ENCODE data around the gene PSMB9.
"Not testable (repeated sequence)": the region's sequence is repeated elsewhere in the genome, so short reads cannot be mapped to it uniquely, and the experiment has no call there.

Gene PSMB9

GRCh38 chr6:32853541-32854375, at the start of gene PSMB9, which contains the start of gene TAP1:
Gene PSMB9 (plus strand): TSS chr6:32854192. CDS start chr6:32854230, 38 bp downstream.
Gene TAP1 (minus strand): TSS chr6:32853704. CDS start chr6:32853636, 68 bp downstream.
- peak; percentile 87 for DNase-seq (ENCODE audit: low read depth, low spot score)

- DNase-seq (ENCODE audit: low read depth, low spot score): not testable (repeated sequence)
Measured at GRCh38 chr6:32805404-32805803, 48.6 kb upstream of the PSMB9 start.

- no peak for DNase-seq (ENCODE audit: low read depth, low spot score)
Measured at GRCh38 chr6:32807020-32807580, 46.9 kb upstream of the PSMB9 start.

- no peak for DNase-seq (ENCODE audit: low read depth, low spot score)
Measured at GRCh38 chr6:32809171-32809570, 44.8 kb upstream of the PSMB9 start.

GRCh38 chr6:32814145-32814544, 39.8 kb upstream of the PSMB9 start:
- no peak for DNase-seq (ENCODE audit: low read depth, low spot score)

- no peak for DNase-seq (ENCODE audit: low read depth, low spot score)
Measured at GRCh38 chr6:32815115-32815514, 38.9 kb upstream of the PSMB9 start.

- DNase-seq (ENCODE audit: low read depth, low spot score): no peak
Measured at GRCh38 chr6:32815996-32816395, 38.0 kb upstream of the PSMB9 start.

- DNase-seq (ENCODE audit: low read depth, low spot score): no peak
Measured at GRCh38 chr6:32816746-32817204, 37.2 kb upstream of the PSMB9 start, which contains the start of gene HLA-DOB. Gene HLA-DOB (minus strand): TSS chr6:32817002. CDS start chr6:32816951, 51 bp downstream.

GRCh38 chr6:32818867-32819266, 35.1 kb upstream of the PSMB9 start:
- DNase-seq (ENCODE audit: low read depth, low spot score): no peak

- no peak for DNase-seq (ENCODE audit: low read depth, low spot score)
Measured at GRCh38 chr6:32819729-32820128, 34.3 kb upstream of the PSMB9 start.

- no peak for DNase-seq (ENCODE audit: low read depth, low spot score)
Measured at GRCh38 chr6:32825966-32826365, 28.0 kb upstream of the PSMB9 start.

GRCh38 chr6:32827025-32827424, 27.0 kb upstream of the PSMB9 start:
- DNase-seq (ENCODE audit: low read depth, low spot score): no peak

- no peak for DNase-seq (ENCODE audit: low read depth, low spot score)
Measured at GRCh38 chr6:32829495-32829894, 24.5 kb upstream of the PSMB9 start.

- DNase-seq (ENCODE audit: low read depth, low spot score): no peak
Measured at GRCh38 chr6:32830017-32830416, 24.0 kb upstream of the PSMB9 start.

- DNase-seq (ENCODE audit: low read depth, low spot score): no peak
Measured at GRCh38 chr6:32830936-32831335, 23.1 kb upstream of the PSMB9 start.

GRCh38 chr6:32832535-32832934, 21.5 kb upstream of the PSMB9 start:
- DNase-seq (ENCODE audit: low read depth, low spot score): no peak

- DNase-seq (ENCODE audit: low read depth, low spot score): no peak
Measured at GRCh38 chr6:32833664-32834063, 20.3 kb upstream of the PSMB9 start.

- DNase-seq (ENCODE audit: low read depth, low spot score): no peak
Measured at GRCh38 chr6:32835167-32835893, 18.7 kb upstream of the PSMB9 start.

GRCh38 chr6:32836873-32837272, 17.1 kb upstream of the PSMB9 start:
- no peak for DNase-seq (ENCODE audit: low read depth, low spot score)

GRCh38 chr6:32837651-32838113, 16.3 kb upstream of the PSMB9 start:
- DNase-seq (ENCODE audit: low read depth, low spot score): no peak

- peak; percentile 94 for DNase-seq (ENCODE audit: low read depth, low spot score)
Measured at GRCh38 chr6:32838114-32838958, 15.7 kb upstream of the PSMB9 start, which contains the start of gene TAP2. Gene TAP2 (minus strand): TSS chr6:32838739. CDS start chr6:32838233, 506 bp downstream.

Measured in activated CD4-positive, CD25-positive, alpha-beta regulatory T cell treated with anti-CD3 and anti-CD28 coated beads, Interleukin-2, amount 50 U/mL, for 16 hours (primary cell).